ENCODE data around the gene PTEN. TPM values are rescaled to one million over a fixed set of nuclear protein-coding genes. Genes with fewer than 3 reads are reported as not detected.
"Not testable (repeated sequence)": the region's sequence is repeated elsewhere in the genome, so short reads cannot be mapped to it uniquely, and the experiment has no call there.

Gene PTEN
- total and polyA plus RNA-seq, 5 donors from 2014 or later: 25.9 to 99.2 (median 29.1) TPM

DNA sequence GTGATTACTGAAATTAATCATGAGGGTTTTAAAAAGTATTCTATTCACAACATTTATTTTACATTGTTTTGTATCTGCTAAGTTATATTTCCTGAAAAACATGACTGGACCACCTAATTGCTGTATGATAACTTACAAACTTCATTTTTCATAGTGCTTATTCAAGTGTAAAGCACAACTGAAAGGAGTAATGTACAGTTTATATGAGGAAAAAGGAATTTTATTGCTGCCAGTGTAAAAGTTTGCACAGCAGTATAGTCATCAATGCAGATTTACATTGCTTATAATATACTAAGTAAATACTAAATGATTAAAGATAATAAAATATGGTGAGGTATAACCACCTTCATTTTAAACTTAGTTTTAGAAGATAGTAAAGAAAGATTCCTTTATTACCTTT, 4.0 kb downstream of the PTEN start:
- Histone ChIP-seq H3K4me1 (ENCODE audit: control insufficient read depth, insufficient read depth, low read length, poor library complexity, severe bottlenecking) (peaks cover 62% of the 10 kb centered on the region), H3K36me3 (ENCODE audit: control insufficient read depth, insufficient read depth, low read length) (no peaks in the 10 kb centered on the region), H3K9me3 (ENCODE audit: control insufficient read depth in 2 of 2, low read length in 2 of 2) (no peaks in the 10 kb centered on the region), H3K4me3 (ENCODE audit: low read depth, low read length) (peak overlapping the region; percentile 99), H3K27me3 (ENCODE audit: control insufficient read depth, insufficient read depth, low read length) (no peaks in the 10 kb centered on the region), H3K27ac (ENCODE audit: insufficient read depth, low read length, poor library complexity, severe bottlenecking) (no peak overlapping the region)
- ATAC-seq (ENCODE audit: low read depth in 2 of 2) (no peak), DNase-seq (no peak)
- Mint-ChIP-seq H3K4me3 (peak overlapping the region; percentile 95 to 98 (median 96)), H3K4me1 (peaks cover 34 to 59% (median 49%) of the 10 kb centered on the region in 4 donors), H3K36me3 (peaks cover 18% of the 10 kb centered on the region), H3K9me3 (peaks cover 0 to 3% (median 0%) of the 10 kb centered on the region in 7 donors), H3K27me3 (peaks cover 5% of the 10 kb centered on the region), H3K27ac (peak overlapping the region in 1 of 3 donors; percentile 39)

- peak overlapping the region in 1 of 3 donors; percentile 3 for H3K27ac Mint-ChIP-seq
- ATAC-seq (ENCODE audit: low read depth in 2 of 2): no peak
- Histone ChIP-seq H3K4me1 (ENCODE audit: control insufficient read depth, insufficient read depth, low read length, poor library complexity, severe bottlenecking) (peaks cover 70% of the 10 kb centered on the region), H3K4me3 (ENCODE audit: low read depth, low read length) (peak overlapping the region; percentile 99), H3K27me3 (ENCODE audit: control insufficient read depth, insufficient read depth, low read length) (no peaks in the 10 kb centered on the region), H3K36me3 (ENCODE audit: control insufficient read depth, insufficient read depth, low read length) (no peaks in the 10 kb centered on the region), H3K27ac (ENCODE audit: insufficient read depth, low read length, poor library complexity, severe bottlenecking) (peak overlapping the region; percentile 41), H3K9me3 (ENCODE audit: control insufficient read depth in 2 of 2, low read length in 2 of 2) (no peaks in the 10 kb centered on the region)
- H3K4me3 Mint-ChIP-seq: peak overlapping the region; percentile 70 to 88 (median 82)
- peaks cover 18% of the 10 kb centered on the region for H3K36me3 Mint-ChIP-seq
- H3K27me3 Mint-ChIP-seq: no peaks in the 10 kb centered on the region
- H3K4me1 Mint-ChIP-seq: peaks cover 36 to 68% (median 56%) of the 10 kb centered on the region in 4 donors
- no peak for DNase-seq
- peaks cover 0 to 3% (median 0%) of the 10 kb centered on the region in 7 donors for H3K9me3 Mint-ChIP-seq
These were observed 4.9 kb downstream of the PTEN start for GRCh38 chr10:87868277-87868676.

DNA sequence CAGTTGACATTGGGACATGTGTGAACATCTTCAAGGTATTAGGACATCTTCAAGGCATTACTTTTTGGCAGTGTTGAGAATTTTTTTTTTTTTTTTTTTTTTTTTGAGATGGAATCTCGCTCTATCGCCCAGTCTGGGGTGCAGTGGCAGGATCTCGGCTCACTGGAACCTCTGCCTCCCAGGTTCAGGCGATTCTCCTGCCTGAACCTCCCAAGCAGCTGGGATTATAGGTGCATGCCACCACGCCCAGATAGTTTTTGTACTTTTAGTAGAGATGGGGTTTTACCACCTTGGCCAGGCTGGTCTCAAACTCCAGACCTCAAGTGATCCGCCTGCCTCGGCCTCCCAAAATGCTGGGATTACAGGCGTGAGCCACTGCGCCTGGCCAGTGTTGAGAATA, 5.7 kb downstream of the PTEN start:
- not testable (repeated sequence) for DNase-seq; H3K9me3 ChIP-seq (ENCODE audit: control insufficient read depth in 2 of 2, low read length in 2 of 2); ATAC-seq (ENCODE audit: low read depth in 2 of 2); H3K9me3 Mint-ChIP-seq; H3K27ac ChIP-seq (ENCODE audit: insufficient read depth, low read length, poor library complexity, severe bottlenecking); H3K36me3 ChIP-seq (ENCODE audit: control insufficient read depth, insufficient read depth, low read length); H3K27me3 Mint-ChIP-seq; H3K27me3 ChIP-seq (ENCODE audit: control insufficient read depth, insufficient read depth, low read length)
- peak overlapping the region in 1 of 3 donors; percentile 3 for H3K27ac Mint-ChIP-seq
- peaks cover 78% of the 10 kb centered on the region for H3K4me1 ChIP-seq (ENCODE audit: control insufficient read depth, insufficient read depth, low read length, poor library complexity, severe bottlenecking)
- peaks cover 44 to 76% (median 63%) of the 10 kb centered on the region in 4 donors for H3K4me1 Mint-ChIP-seq
- H3K4me3 ChIP-seq (ENCODE audit: low read depth, low read length): peak overlapping the region; percentile 49
- peaks cover 18% of the 10 kb centered on the region for H3K36me3 Mint-ChIP-seq
- H3K4me3 Mint-ChIP-seq: peak overlapping the region; percentile 70 to 88 (median 82)

DNA sequence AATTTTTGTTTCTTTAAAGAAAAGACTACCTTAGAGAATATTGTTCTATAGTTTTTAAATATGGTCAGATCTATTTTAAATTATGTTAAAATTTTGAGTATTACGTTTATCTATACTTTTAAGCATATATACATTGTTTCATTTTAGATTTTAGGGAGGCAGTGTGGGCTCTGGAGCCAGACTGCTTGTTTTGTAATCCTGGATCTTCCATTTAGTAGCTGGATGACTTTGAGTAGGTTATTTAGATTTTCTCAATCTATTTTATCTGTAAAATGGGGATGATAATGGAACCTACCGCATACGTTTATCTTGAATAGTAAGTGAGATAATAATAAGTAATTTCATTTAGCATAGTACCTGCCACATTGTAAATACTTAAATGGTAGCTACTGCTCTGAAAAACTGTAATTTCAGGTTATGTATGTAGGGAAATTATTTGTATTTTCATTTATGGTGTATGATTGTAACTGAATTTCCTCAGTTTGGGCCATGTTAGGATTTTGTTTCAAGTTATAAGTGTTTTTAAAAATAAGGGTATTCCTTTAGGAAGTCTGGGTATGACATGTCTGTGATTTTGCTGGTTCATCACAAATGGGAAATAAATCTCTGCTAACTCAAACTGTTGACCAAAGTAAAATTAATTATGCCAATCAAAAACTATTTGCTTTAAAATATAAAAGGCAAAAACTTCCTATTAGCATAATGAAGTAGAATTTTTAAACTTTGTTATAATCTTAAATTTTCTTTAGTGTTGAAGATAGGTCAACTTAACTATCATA, 6.5 kb downstream of the PTEN start:
- Histone ChIP-seq H3K27me3 (ENCODE audit: control insufficient read depth, insufficient read depth, low read length) (no peaks in the 10 kb centered on the region), H3K36me3 (ENCODE audit: control insufficient read depth, insufficient read depth, low read length) (no peaks in the 10 kb centered on the region), H3K4me3 (ENCODE audit: low read depth, low read length) (peak overlapping the region; percentile 49), H3K9me3 (ENCODE audit: control insufficient read depth in 2 of 2, low read length in 2 of 2) (no peaks in the 10 kb centered on the region), H3K4me1 (ENCODE audit: control insufficient read depth, insufficient read depth, low read length, poor library complexity, severe bottlenecking) (peaks cover 80% of the 10 kb centered on the region), H3K27ac (ENCODE audit: insufficient read depth, low read length, poor library complexity, severe bottlenecking) (no peak overlapping the region)
- no peak overlapping the region for H3K27ac Mint-ChIP-seq
- peaks cover 48 to 83% (median 67%) of the 10 kb centered on the region in 4 donors for H3K4me1 Mint-ChIP-seq
- DNase-seq (no peak), ATAC-seq (ENCODE audit: low read depth in 2 of 2) (no peak)
- no peaks in the 10 kb centered on the region for H3K27me3 Mint-ChIP-seq
- peaks cover 18% of the 10 kb centered on the region for H3K36me3 Mint-ChIP-seq
- peaks cover 0 to 1% (median 0%) of the 10 kb centered on the region in 7 donors for H3K9me3 Mint-ChIP-seq
- peak overlapping the region in 3 of 4 donors; percentile 47 to 56 (median 50) for H3K4me3 Mint-ChIP-seq

GRCh38 chr10:87872828-87873227, 9.4 kb downstream of the PTEN start:
- Mint-ChIP-seq H3K4me1 (peaks cover 50 to 82% (median 67%) of the 10 kb centered on the region in 4 donors), H3K27me3 (no peaks in the 10 kb centered on the region), H3K27ac (peak overlapping the region in 2 of 3 donors; percentile 10 to 52), H3K36me3 (peaks cover 14% of the 10 kb centered on the region), H3K4me3 (peak overlapping the region in 3 of 4 donors; percentile 15 to 71 (median 68)), H3K9me3 (no peaks in the 10 kb centered on the region)
- no peaks in the 10 kb centered on the region for H3K36me3 ChIP-seq (ENCODE audit: control insufficient read depth, insufficient read depth, low read length)
- DNase-seq: no peak
- peaks cover 70% of the 10 kb centered on the region for H3K4me1 ChIP-seq (ENCODE audit: control insufficient read depth, insufficient read depth, low read length, poor library complexity, severe bottlenecking)
- H3K27ac ChIP-seq (ENCODE audit: insufficient read depth, low read length, poor library complexity, severe bottlenecking): no peak overlapping the region
- no peak overlapping the region for H3K4me3 ChIP-seq (ENCODE audit: low read depth, low read length)
- ATAC-seq (ENCODE audit: low read depth in 2 of 2): no peak
- no peaks in the 10 kb centered on the region for H3K9me3 ChIP-seq (ENCODE audit: control insufficient read depth in 2 of 2, low read length in 2 of 2)
- H3K27me3 ChIP-seq (ENCODE audit: control insufficient read depth, insufficient read depth, low read length): no peaks in the 10 kb centered on the region

- Histone ChIP-seq H3K4me1 (ENCODE audit: control insufficient read depth, insufficient read depth, low read length, poor library complexity, severe bottlenecking) (peaks cover 62% of the 10 kb centered on the region), H3K27me3 (ENCODE audit: control insufficient read depth, insufficient read depth, low read length) (no peaks in the 10 kb centered on the region), H3K9me3 (ENCODE audit: control insufficient read depth in 2 of 2, low read length in 2 of 2) (no peaks in the 10 kb centered on the region), H3K36me3 (ENCODE audit: control insufficient read depth, insufficient read depth, low read length) (peaks cover 3% of the 10 kb centered on the region), H3K27ac (ENCODE audit: insufficient read depth, low read length, poor library complexity, severe bottlenecking) (no peak overlapping the region), H3K4me3 (ENCODE audit: low read depth, low read length) (peak overlapping the region; percentile 32)
- H3K27ac Mint-ChIP-seq: no peak overlapping the region
- H3K27me3 Mint-ChIP-seq: no peaks in the 10 kb centered on the region
- H3K9me3 Mint-ChIP-seq: no peaks in the 10 kb centered on the region
- H3K4me1 Mint-ChIP-seq: peaks cover 52 to 79% (median 66%) of the 10 kb centered on the region in 4 donors
- H3K36me3 Mint-ChIP-seq: peaks cover 15% of the 10 kb centered on the region
- ATAC-seq (ENCODE audit: low read depth in 2 of 2) (no peak), DNase-seq (no peak)
- H3K4me3 Mint-ChIP-seq: peak overlapping the region in 2 of 4 donors; percentile 44 to 60
These were observed 10.2 kb downstream of the PTEN start for GRCh38 chr10:87873656-87874055.

DNA sequence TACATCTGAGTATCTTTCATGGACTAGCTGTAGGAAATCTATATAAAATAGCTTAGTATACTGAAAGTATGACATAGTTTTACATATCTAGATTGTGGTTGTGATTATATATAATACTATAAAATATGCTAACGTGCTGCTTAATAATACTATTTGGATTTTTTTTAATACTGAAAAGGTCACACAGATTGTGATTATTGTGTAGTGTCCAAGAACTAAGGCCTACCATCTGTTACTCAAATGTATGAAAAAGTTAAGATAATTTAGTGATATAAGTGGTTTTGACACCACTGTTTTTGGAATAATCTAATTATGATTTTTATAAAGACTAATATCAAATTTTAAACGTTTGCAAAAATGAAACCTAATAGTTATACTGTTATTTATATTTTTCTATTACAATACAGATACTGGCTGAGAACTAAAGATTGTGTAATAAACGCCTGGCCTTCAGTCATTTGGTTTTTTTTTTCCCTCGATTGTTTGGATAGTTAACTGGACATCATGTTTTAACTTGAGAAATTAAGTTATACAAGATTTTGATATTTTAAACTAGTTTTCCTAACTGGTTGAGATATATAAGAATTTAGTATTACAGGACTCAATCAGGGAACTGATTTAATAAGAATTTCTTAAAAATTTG, 12.6 kb downstream of the PTEN start:
- peaks cover 47 to 78% (median 65%) of the 10 kb centered on the region in 4 donors for H3K4me1 Mint-ChIP-seq
- Histone ChIP-seq H3K27ac (ENCODE audit: insufficient read depth, low read length, poor library complexity, severe bottlenecking) (no peak overlapping the region), H3K36me3 (ENCODE audit: control insufficient read depth, insufficient read depth, low read length) (peaks cover 7% of the 10 kb centered on the region), H3K4me3 (ENCODE audit: low read depth, low read length) (peak overlapping the region; percentile 2), H3K4me1 (ENCODE audit: control insufficient read depth, insufficient read depth, low read length, poor library complexity, severe bottlenecking) (peaks cover 44% of the 10 kb centered on the region), H3K9me3 (ENCODE audit: control insufficient read depth in 2 of 2, low read length in 2 of 2) (no peaks in the 10 kb centered on the region), H3K27me3 (ENCODE audit: control insufficient read depth, insufficient read depth, low read length) (no peaks in the 10 kb centered on the region)
- no peaks in the 10 kb centered on the region for H3K27me3 Mint-ChIP-seq
- DNase-seq (no peak), ATAC-seq (ENCODE audit: low read depth in 2 of 2) (no peak)
- peak overlapping the region in 1 of 4 donors; percentile 31 for H3K4me3 Mint-ChIP-seq
- peaks cover 0 to 4% (median 0%) of the 10 kb centered on the region in 7 donors for H3K9me3 Mint-ChIP-seq
- peaks cover 21% of the 10 kb centered on the region for H3K36me3 Mint-ChIP-seq
- H3K27ac Mint-ChIP-seq: no peak overlapping the region

All from CD4-positive, CD25-positive, alpha-beta regulatory T cell (primary cell).